ENCODE measurements around the gene TNNI3K. TPM values are rescaled to one million over a fixed set of nuclear protein-coding genes. Genes with fewer than 3 reads are reported as not detected.

TNNI3K gene
- polyA plus RNA-seq, 1 donor (not counting 4 experiments of a cell fraction or from before 2014, with no cell fraction given), result 0.41 TPM

DNA sequence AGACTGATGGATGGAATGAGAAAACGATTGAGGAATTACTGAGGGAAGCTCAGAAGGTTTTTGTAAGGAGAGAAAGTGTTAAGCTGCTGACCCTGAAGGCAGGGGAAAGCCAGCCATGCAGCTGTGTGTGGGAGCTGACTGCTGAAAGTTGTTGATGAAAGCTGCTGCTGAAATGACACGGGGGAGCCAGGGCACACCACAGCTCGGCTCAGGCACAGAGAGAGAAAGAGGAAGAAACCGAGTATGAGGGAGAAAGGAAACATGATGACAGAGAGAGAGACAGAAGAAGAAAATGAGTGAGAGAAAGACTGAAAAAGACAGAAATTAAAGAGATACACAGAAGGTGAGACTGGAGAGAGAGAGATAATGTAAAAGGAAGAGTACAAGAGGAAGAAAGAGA, 161.7 kb downstream of the TNNI3K start:
- dilution Hi-C loops (cut with MboI; ENCODE audit: extremely low pct_ligation_motif_present, low sequenced_read_pairs), result no loop called here
- no peak for FAIRE-seq
- no peaks in the 10 kb centered on the region for H3K27me3 ChIP-seq (ENCODE audit: control insufficient read depth, extremely low read depth, insufficient read depth, low read length)
- H3K36me3 ChIP-seq (ENCODE audit: control insufficient read depth in 2 of 2, extremely low read depth in 1 of 2, insufficient read depth in 2 of 2, low read length in 2 of 2), result no peaks in the 10 kb centered on the region
- H3K4me3 ChIP-seq (ENCODE audit: control insufficient read depth in 2 of 3, extremely low read depth in 1 of 3, insufficient read depth in 2 of 3, low read depth in 1 of 3, low read length in 3 of 3), result no peak overlapping the region
- H3K9me1 ChIP-seq (ENCODE audit: control insufficient read depth, extremely low read depth, insufficient read depth, low read length), result no peaks in the 10 kb centered on the region
- no peaks in the 10 kb centered on the region for H3K4me1 ChIP-seq (ENCODE audit: control insufficient read depth, extremely low read depth, insufficient read depth, low read length)
- H4K20me1 ChIP-seq (ENCODE audit: control insufficient read depth, extremely low read depth, insufficient read depth, low read length), result no peaks in the 10 kb centered on the region
- no peaks in the 10 kb centered on the region for H3K9me3 ChIP-seq (ENCODE audit: control insufficient read depth, low read depth, low read length)
- no peak for TF ChIP-seq EZH2 (IDR thresholded peaks at IDR 0.05; ENCODE audit: low read length)
- TF ChIP-seq, protein P1, sequence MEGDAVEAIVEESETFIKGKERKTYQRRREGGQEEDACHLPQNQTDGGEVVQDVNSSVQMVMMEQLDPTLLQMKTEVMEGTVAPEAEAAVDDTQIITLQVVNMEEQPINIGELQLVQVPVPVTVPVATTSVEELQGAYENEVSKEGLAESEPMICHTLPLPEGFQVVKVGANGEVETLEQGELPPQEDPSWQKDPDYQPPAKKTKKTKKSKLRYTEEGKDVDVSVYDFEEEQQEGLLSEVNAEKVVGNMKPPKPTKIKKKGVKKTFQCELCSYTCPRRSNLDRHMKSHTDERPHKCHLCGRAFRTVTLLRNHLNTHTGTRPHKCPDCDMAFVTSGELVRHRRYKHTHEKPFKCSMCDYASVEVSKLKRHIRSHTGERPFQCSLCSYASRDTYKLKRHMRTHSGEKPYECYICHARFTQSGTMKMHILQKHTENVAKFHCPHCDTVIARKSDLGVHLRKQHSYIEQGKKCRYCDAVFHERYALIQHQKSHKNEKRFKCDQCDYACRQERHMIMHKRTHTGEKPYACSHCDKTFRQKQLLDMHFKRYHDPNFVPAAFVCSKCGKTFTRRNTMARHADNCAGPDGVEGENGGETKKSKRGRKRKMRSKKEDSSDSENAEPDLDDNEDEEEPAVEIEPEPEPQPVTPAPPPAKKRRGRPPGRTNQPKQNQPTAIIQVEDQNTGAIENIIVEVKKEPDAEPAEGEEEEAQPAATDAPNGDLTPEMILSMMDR (optimal IDR thresholded peaks at IDR 0.05 in 1 of 3, IDR thresholded peaks at IDR 0.05 in 1 of 3, conservative IDR thresholded peaks at IDR 0.05 in 1 of 3; ENCODE audit: extremely low read depth in 1 of 3, insufficient read depth in 2 of 3, low read length in 3 of 3), result no peak
- no peak for DNase-seq (ENCODE audit: low read depth, low spot score)
- H3K79me2 ChIP-seq (ENCODE audit: control insufficient read depth, insufficient read depth, low read length), result no peaks in the 10 kb centered on the region
- H3K4me2 ChIP-seq (ENCODE audit: control insufficient read depth, extremely low read depth, insufficient read depth, low read depth, low read length), result no peak overlapping the region
- no peak overlapping the region for H3K27ac ChIP-seq (ENCODE audit: control insufficient read depth, insufficient read depth, low read length)
- no peak overlapping the region for H2AFZ ChIP-seq (ENCODE audit: control insufficient read depth, low read length)
- no peak overlapping the region for H3K9ac ChIP-seq (ENCODE audit: control insufficient read depth, extremely low read depth, insufficient read depth, low read length)

DNA sequence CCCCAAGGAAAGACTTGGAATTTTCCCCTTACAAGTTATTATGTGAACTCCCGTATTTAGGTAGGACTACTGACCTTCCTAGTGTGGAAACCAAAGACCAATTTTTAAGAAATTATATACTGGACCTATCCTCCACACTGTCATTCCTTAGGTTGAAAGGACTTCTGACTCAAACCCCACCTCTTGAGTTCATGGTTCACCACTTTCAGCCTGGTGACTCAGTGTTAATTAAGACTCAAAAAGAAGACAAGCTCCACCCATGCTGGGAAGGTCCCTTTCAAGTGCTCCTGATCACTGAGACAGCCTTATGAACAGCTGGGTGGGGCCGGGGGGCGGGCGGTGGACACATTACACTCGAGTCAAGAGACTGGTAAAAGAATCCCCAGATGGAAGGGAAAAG, 164.1 kb downstream of the TNNI3K start:
- FAIRE-seq, result no peak
- Histone ChIP-seq H3K36me3 (ENCODE audit: control insufficient read depth in 2 of 2, extremely low read depth in 1 of 2, insufficient read depth in 2 of 2, low read length in 2 of 2) (no peaks in the 10 kb centered on the region), H3K4me2 (ENCODE audit: control insufficient read depth, extremely low read depth, insufficient read depth, low read depth, low read length) (no peak overlapping the region), H3K27me3 (ENCODE audit: control insufficient read depth, extremely low read depth, insufficient read depth, low read length) (no peaks in the 10 kb centered on the region), H3K4me1 (ENCODE audit: control insufficient read depth, extremely low read depth, insufficient read depth, low read length) (no peaks in the 10 kb centered on the region), H3K9me3 (ENCODE audit: control insufficient read depth, low read depth, low read length) (no peaks in the 10 kb centered on the region), H3K79me2 (ENCODE audit: control insufficient read depth, insufficient read depth, low read length) (no peaks in the 10 kb centered on the region), H3K9ac (ENCODE audit: control insufficient read depth, extremely low read depth, insufficient read depth, low read length) (no peak overlapping the region), H4K20me1 (ENCODE audit: control insufficient read depth, extremely low read depth, insufficient read depth, low read length) (no peaks in the 10 kb centered on the region), H2AFZ (ENCODE audit: control insufficient read depth, low read length) (no peak overlapping the region), H3K9me1 (ENCODE audit: control insufficient read depth, extremely low read depth, insufficient read depth, low read length) (no peaks in the 10 kb centered on the region), H3K4me3 (ENCODE audit: control insufficient read depth in 2 of 3, extremely low read depth in 1 of 3, insufficient read depth in 2 of 3, low read depth in 1 of 3, low read length in 3 of 3) (no peak overlapping the region), H3K27ac (ENCODE audit: control insufficient read depth, insufficient read depth, low read length) (no peak overlapping the region)
- TF ChIP-seq, protein P1 (optimal IDR thresholded peaks at IDR 0.05 in 1 of 3, IDR thresholded peaks at IDR 0.05 in 1 of 3, conservative IDR thresholded peaks at IDR 0.05 in 1 of 3; ENCODE audit: extremely low read depth in 1 of 3, insufficient read depth in 2 of 3, low read length in 3 of 3), result no peak
- no peak for TF ChIP-seq EZH2 (IDR thresholded peaks at IDR 0.05; ENCODE audit: low read length)
- no peak for DNase-seq (ENCODE audit: low read depth, low spot score)
- dilution Hi-C loops (cut with MboI; ENCODE audit: extremely low pct_ligation_motif_present, low sequenced_read_pairs), result no loop called here
